ENCODE measurements around the gene SLC25A14. TPM values are rescaled to one million over a fixed set of nuclear protein-coding genes. Genes with fewer than 3 reads are reported as not detected.

SLC25A14 gene
- total RNA-seq, 1 experiment from 2014 or later: 20.4 TPM

DNA sequence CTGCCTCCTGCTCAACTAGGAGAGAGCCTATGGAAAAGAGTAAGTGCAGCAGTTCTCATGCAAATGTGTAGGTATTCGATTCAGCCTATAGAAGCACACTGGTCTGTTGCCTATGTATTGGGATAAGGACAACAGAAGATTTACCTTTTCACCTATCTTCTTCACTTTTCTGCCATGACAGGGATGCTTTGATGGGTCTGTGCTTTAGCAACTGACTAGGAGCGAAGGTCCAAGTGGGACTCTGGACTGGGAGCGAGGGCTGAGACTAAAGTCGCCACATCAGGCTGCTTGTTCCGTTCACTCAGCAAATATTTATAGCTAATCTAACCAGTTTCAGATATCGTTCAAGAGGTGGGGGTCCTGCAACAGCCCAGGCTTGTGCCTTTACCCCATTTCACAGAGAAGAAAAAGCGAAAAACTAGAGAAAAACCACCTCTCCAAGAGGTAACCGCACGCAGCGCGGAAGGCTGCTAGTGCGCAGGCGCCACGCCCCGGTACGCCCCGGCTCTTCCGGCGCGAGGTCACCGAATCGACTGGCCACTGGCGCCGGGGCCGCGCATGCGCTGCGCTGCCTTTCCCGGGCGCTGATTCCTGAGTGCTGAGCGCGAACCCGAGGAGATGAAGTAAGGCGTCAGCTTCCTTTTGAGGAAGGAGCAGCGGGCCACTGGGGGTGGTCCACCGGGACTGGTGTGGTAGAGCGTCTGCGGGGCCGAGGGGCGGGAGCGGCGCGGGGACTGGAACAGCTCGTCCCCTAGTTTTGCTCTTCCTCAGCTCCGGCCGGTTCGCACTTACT, 61.9 kb downstream of the SLC25A14 start, which contains the start of gene RBMX2:
TSS of gene RBMX2 (plus strand) at position 573 of the 793 bp plus-strand sequence. CDS start at position 619, 46 bp downstream.
- H3K27ac ChIP-seq (ENCODE audit: low read length): peak within 1 kb of the TSS; percentile 21
- peak within 1 kb of the TSS; percentile 83 for H3K9ac ChIP-seq (ENCODE audit: low read length)
- intact Hi-C loops (cut with micrococcal nuclease): loop anchor here (2.0 kb wide), 1 partner anchor 501 kb away; the partner anchor contains the start of gene ENOX2
- DNase-seq (peak; percentile 82), ATAC-seq (peak; percentile 95)
- no peak for TF ChIP-seq EZH2 (IDR thresholded peaks at IDR 0.05; ENCODE audit: low read length, unreplicated experiment)
- TSS peak; percentile 98 for BruUV-seq (replicated peaks)
- no peaks in the 10 kb centered on the region for H3K9me3 ChIP-seq (ENCODE audit: low read length)
- 0 out of 2 replicates have a peak, but pooled peaks cover 7% of the 10 kb centered on the region for H3K4me1 ChIP-seq (ENCODE audit: insufficient read depth, low read length)
- H3K9me2 ChIP-seq (replicated peaks; ENCODE audit: low read length): no peaks in the 10 kb centered on the region
- peak within 1 kb of the TSS; percentile 81 for H3K4me3 ChIP-seq (ENCODE audit: low read length)
- no peaks in the 10 kb centered on the region for H3F3A ChIP-seq (ENCODE audit: low read length, unreplicated experiment)
- no peaks in the 10 kb centered on the region for H4K20me1 ChIP-seq (ENCODE audit: low read length)
- peak within 1 kb of the TSS; percentile 100 for H2AFZ ChIP-seq (ENCODE audit: low read length)
- no peaks in the 10 kb centered on the region; the same call in 1 of the 2 replicates for H3K36me3 ChIP-seq (ENCODE audit: low read depth, low read length)
- H3K4me2 ChIP-seq (ENCODE audit: low read length): peak within 1 kb of the TSS; percentile 92
- H3K27me3 ChIP-seq (ENCODE audit: low read length): no peaks in the 10 kb centered on the region
- ChIA-PET POLR2A (ENCODE audit: unreplicated experiment) (no interaction called here), CTCF (interaction anchor here (0.5 kb wide), 1 partner anchor 193 kb away, joined by 3 read pairs; no protein-coding TSS in a partner anchor)
- H3K79me2 ChIP-seq (ENCODE audit: low read length): peaks cover 29% of the 10 kb centered on the region

- H2AFZ ChIP-seq (ENCODE audit: low read length): peak overlapping the region; percentile 100
- no peak; the same call in 1 of the 2 replicates for ATAC-seq
- no peak overlapping the region for H3K27ac ChIP-seq (ENCODE audit: low read length)
- CTCF ChIA-PET: no interaction called here
- 0 out of 2 replicates have a peak, but pooled peaks cover 7% of the 10 kb centered on the region for H3K4me1 ChIP-seq (ENCODE audit: insufficient read depth, low read length)
- H3K9ac ChIP-seq (ENCODE audit: low read length): peak overlapping the region; percentile 83
- H3K4me3 ChIP-seq (ENCODE audit: low read length): peak overlapping the region; percentile 81
- no peaks in the 10 kb centered on the region for H3K27me3 ChIP-seq (ENCODE audit: low read length)
- DNase-seq: no peak
- H3K9me3 ChIP-seq (ENCODE audit: low read length): no peaks in the 10 kb centered on the region
- H4K20me1 ChIP-seq (ENCODE audit: low read length): no peaks in the 10 kb centered on the region
- peaks cover 29% of the 10 kb centered on the region for H3K79me2 ChIP-seq (ENCODE audit: low read length)
- intact Hi-C loops (cut with micrococcal nuclease): loop anchor here (2.0 kb wide), 1 partner anchor 501 kb away; the partner anchor contains the start of gene ENOX2
- no peaks in the 10 kb centered on the region; the same call in 1 of the 2 replicates for H3K36me3 ChIP-seq (ENCODE audit: low read depth, low read length)
- no peak for TF ChIP-seq EZH2phosphoT487 (IDR thresholded peaks at IDR 0.05; ENCODE audit: borderline replicate concordance, low read length)
- no peak for TF ChIP-seq EZH2 (IDR thresholded peaks at IDR 0.05; ENCODE audit: low read length, unreplicated experiment)
- no peak for TF ChIP-seq CTCF (conservative IDR thresholded peaks at IDR 0.05; ENCODE audit: low read depth, low read length)
- H3K9me2 ChIP-seq (replicated peaks; ENCODE audit: low read length): no peaks in the 10 kb centered on the region
- peak overlapping the region; percentile 92 for H3K4me2 ChIP-seq (ENCODE audit: low read length)
- POLR2A ChIA-PET (ENCODE audit: unreplicated experiment): no interaction called here
- BruUV-seq (replicated peaks): TSS peak; percentile 57
- no peaks in the 10 kb centered on the region for H3F3A ChIP-seq (ENCODE audit: low read length, unreplicated experiment)
These were observed 62.5 kb downstream of the SLC25A14 start for GRCh38 chrX:130402208-130402684.

GRCh38 chrX:130413415-130413814, 73.7 kb downstream of the SLC25A14 start:
- intact Hi-C loops (cut with micrococcal nuclease): no loop called here
- no peaks in the 10 kb centered on the region for H3K9me3 ChIP-seq (ENCODE audit: low read length)
- no peak overlapping the region for H3K9ac ChIP-seq (ENCODE audit: low read length)
- CTCF ChIA-PET: no interaction called here
- H3K4me3 ChIP-seq (ENCODE audit: low read length): no peak overlapping the region
- H3K4me1 ChIP-seq (ENCODE audit: insufficient read depth, low read length): no peaks in the 10 kb centered on the region
- H2AFZ ChIP-seq (ENCODE audit: low read length): no peak overlapping the region
- H3K36me3 ChIP-seq (ENCODE audit: low read depth, low read length): peaks cover 4% of the 10 kb centered on the region; the same call in 1 of the 2 replicates
- no peak overlapping the region for H3K4me2 ChIP-seq (ENCODE audit: low read length)
- no peaks in the 10 kb centered on the region for H3K27me3 ChIP-seq (ENCODE audit: low read length)
- ATAC-seq (no peak), DNase-seq (no peak)
- POLR2A ChIA-PET (ENCODE audit: unreplicated experiment): no interaction called here
- H3F3A ChIP-seq (ENCODE audit: low read length, unreplicated experiment): no peaks in the 10 kb centered on the region
- H3K79me2 ChIP-seq (ENCODE audit: low read length): no peaks in the 10 kb centered on the region
- H4K20me1 ChIP-seq (ENCODE audit: low read length): no peaks in the 10 kb centered on the region
- no peaks in the 10 kb centered on the region for H3K9me2 ChIP-seq (replicated peaks; ENCODE audit: low read length)
- BruUV-seq (replicated peaks): no TSS peak
- TF ChIP-seq EZH2 (IDR thresholded peaks at IDR 0.05; ENCODE audit: low read length, unreplicated experiment) (no peak), CTCF (conservative IDR thresholded peaks at IDR 0.05; ENCODE audit: low read depth, low read length) (no peak), EZH2phosphoT487 (IDR thresholded peaks at IDR 0.05; ENCODE audit: borderline replicate concordance, low read length) (no peak)
- no peak overlapping the region for H3K27ac ChIP-seq (ENCODE audit: low read length)

Data from PC-3 (cell line).